Measurements from ENCODE around the gene FA2H.

Gene FA2H

GRCh38 chr16:74745926-74746325, 28.7 kb downstream of the FA2H start:
- no peaks in the 10 kb centered on the region for H3K36me3 ChIP-seq
- H3K9me3 ChIP-seq (ENCODE audit: severe bottlenecking): no peaks in the 10 kb centered on the region
- no peaks in the 10 kb centered on the region for H3K27me3 ChIP-seq (ENCODE audit: insufficient read depth, low read depth, severe bottlenecking)
- DNase-seq: no peak
- no peak overlapping the region for H3K27ac ChIP-seq
- H3K4me3 ChIP-seq (ENCODE audit: low read depth, low read length): no peak overlapping the region
- no peak for TF ChIP-seq CTCF (IDR thresholded peaks at IDR 0.05; ENCODE audit: low read depth, low read length)

DNA sequence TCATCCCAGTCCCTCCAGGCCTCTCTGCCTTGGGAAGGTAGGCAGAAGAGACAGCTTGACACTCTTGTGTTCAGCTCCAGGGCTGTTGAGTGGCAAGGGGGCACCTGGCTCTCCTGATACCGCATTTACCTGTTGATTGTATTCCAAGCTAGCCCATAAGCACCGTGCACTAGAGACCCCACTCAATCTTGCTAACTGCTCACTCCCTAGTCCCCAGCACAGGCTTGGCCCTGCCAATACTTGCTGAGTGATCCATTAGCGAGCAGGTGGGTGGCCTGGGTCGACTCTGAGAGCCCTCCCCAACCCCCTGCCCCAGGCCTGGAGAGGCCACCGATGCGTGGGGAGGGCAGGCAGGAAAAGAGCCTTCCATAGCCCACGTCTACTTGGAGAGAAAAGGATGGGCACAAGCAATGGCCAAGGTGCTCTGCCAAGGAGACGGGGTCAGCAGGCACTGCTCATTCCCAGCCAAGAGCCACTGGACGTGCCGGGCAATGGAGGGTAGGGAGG, 29.5 kb downstream of the FA2H start:
- Histone ChIP-seq H3K4me3 (ENCODE audit: low read depth, low read length) (no peak overlapping the region), H3K9me3 (ENCODE audit: severe bottlenecking) (no peaks in the 10 kb centered on the region), H3K27me3 (ENCODE audit: insufficient read depth, low read depth, severe bottlenecking) (no peaks in the 10 kb centered on the region), H3K36me3 (no peaks in the 10 kb centered on the region), H3K27ac (no peak overlapping the region)
- DNase-seq: no peak
- TF ChIP-seq CTCF (IDR thresholded peaks at IDR 0.05; ENCODE audit: low read depth, low read length): no peak

GRCh38 chr16:74744566-74744965, 30.1 kb downstream of the FA2H start:
- Histone ChIP-seq H3K27me3 (ENCODE audit: insufficient read depth, low read depth, severe bottlenecking) (no peaks in the 10 kb centered on the region), H3K9me3 (ENCODE audit: severe bottlenecking) (no peaks in the 10 kb centered on the region), H3K36me3 (no peaks in the 10 kb centered on the region), H3K4me3 (ENCODE audit: low read depth, low read length) (no peak overlapping the region), H3K27ac (no peak overlapping the region)
- DNase-seq: no peak
- TF ChIP-seq CTCF (IDR thresholded peaks at IDR 0.05; ENCODE audit: low read depth, low read length): no peak

- TF ChIP-seq CTCF (IDR thresholded peaks at IDR 0.05; ENCODE audit: low read depth, low read length): no peak
- no peak overlapping the region for H3K27ac ChIP-seq
- no peak overlapping the region for H3K4me3 ChIP-seq (ENCODE audit: low read depth, low read length)
- DNase-seq: no peak
- H3K9me3 ChIP-seq (ENCODE audit: severe bottlenecking): no peaks in the 10 kb centered on the region
- no peaks in the 10 kb centered on the region for H3K36me3 ChIP-seq
- no peaks in the 10 kb centered on the region for H3K27me3 ChIP-seq (ENCODE audit: insufficient read depth, low read depth, severe bottlenecking)
Observed at GRCh38 chr16:74743668-74744299, 30.8 kb downstream of the FA2H start.

DNA sequence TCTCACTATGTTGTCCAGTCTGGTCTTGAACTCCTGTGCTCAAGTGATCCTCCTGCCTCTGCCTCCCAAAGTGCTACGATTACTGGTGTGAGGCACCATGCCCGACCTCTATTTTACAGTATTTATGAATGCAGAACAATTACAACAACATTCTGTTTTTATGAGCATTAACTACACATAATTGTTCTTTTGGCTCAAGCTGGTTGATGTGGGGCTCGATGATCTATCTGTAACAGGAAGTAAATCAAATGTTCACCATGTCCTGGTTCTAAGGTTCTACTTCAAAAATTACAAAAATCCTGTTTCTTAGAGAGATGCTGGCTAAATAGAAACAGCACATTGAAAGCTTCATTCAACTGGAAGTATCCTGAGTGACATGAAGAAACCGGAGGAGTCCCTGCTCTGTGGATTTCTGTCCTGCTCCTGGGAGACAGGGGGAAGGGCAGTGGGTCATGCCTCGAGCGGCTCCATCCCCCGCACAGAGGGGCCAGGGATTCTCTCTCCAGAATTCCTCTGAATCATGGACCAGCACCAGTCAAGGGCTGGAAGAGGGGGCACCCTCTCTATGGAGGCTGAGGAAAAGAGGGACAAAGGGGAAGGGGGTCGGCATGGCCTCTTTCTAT, 31.5 kb downstream of the FA2H start:
- no peak overlapping the region for H3K27ac ChIP-seq
- no peak overlapping the region for H3K4me3 ChIP-seq (ENCODE audit: low read depth, low read length)
- H3K36me3 ChIP-seq: no peaks in the 10 kb centered on the region
- H3K27me3 ChIP-seq (ENCODE audit: insufficient read depth, low read depth, severe bottlenecking): no peaks in the 10 kb centered on the region
- H3K9me3 ChIP-seq (ENCODE audit: severe bottlenecking): no peaks in the 10 kb centered on the region
- no peak for DNase-seq
- no peak for TF ChIP-seq CTCF (IDR thresholded peaks at IDR 0.05; ENCODE audit: low read depth, low read length)

Data from WERI-Rb-1 (cell line).